HepG2 (cell line): ENCODE data around the gene TANGO2. TPM values are rescaled to one million over a fixed set of nuclear protein-coding genes. Genes with fewer than 3 reads are reported as not detected.
A peak's percentile ranks its signal among the peaks of the same experiment; 100 is the strongest.

Experiments used
- AGO2 ChIP-seq: fragments of 200-400 bp; formaldehyde crosslinking; optimal IDR thresholded peaks from 2 replicates; pipeline ENCODE3; 2017; ENCODE audit warnings: mild to moderate bottlenecking, low read depth, low read length, moderate library complexity
- HNRNPL ChIP-seq: fragments of 200-400 bp; formaldehyde crosslinking; IDR thresholded peaks from 2 replicates; pipeline ENCODE4 v1.6.1; 2017; ENCODE audit warnings: mild to moderate bottlenecking, low read depth, low read length
- ZBTB38 ChIP-seq: sonication (generic); formaldehyde crosslinking; IDR thresholded peaks from 2 replicates; pipeline ENCODE4 v1.5.1; 2020; ENCODE audit warnings: mild to moderate bottlenecking, missing genetic modification reagents
- ZC3H4 ChIP-seq: sonication (generic); formaldehyde crosslinking; IDR thresholded peaks from 2 replicates; pipeline ENCODE4 v1.4.0; 2020; ENCODE audit warnings: missing genetic modification reagents, borderline replicate concordance
- ZEB1 ChIP-seq: IDR thresholded peaks from 2 replicates; pipeline ENCODE4 v1.6.1; 2012; ENCODE audit warnings: mild to moderate bottlenecking, low read depth, inconsistent platforms; ENCODE audit not compliant: insufficient replicate concordance
- ZNF296 ChIP-seq: sonication (generic); formaldehyde crosslinking; conservative IDR thresholded peaks from 2 replicates; pipeline ENCODE4 v1.5.0; 2020; ENCODE audit warnings: mild to moderate bottlenecking, missing genetic modification reagents
- ZNF431 ChIP-seq: sonication (generic); formaldehyde crosslinking; IDR thresholded peaks from 2 replicates; pipeline ENCODE4 v1.9.0; 2022; ENCODE audit warnings: missing genetic modification reagents, low read depth, mild to moderate bottlenecking, borderline replicate concordance
- ZNF501 ChIP-seq: sonication (generic); formaldehyde crosslinking; IDR thresholded peaks from 2 replicates; pipeline ENCODE4 v1.5.1; 2020; ENCODE audit warnings: mild to moderate bottlenecking, moderate library complexity, missing genetic modification reagents
- polyA plus RNA-seq, 8 experiments: library from polyadenylated mRNA; depleted of rRNA in 3 of 8; stranded (reverse) in 7 of 8; unstranded in 1 of 8; fragments of >200 nt; fragmentation: Illumina TruSeq in 4 of 8; extraction: Trizol in 4 of 8; gene quantifications; 2 replicates each; pipeline versions ENCODE4 v1.2.1 to v1.2.3, GENCODE V29; 2011 to 2016; ENCODE audit warnings: low read depth in 4 of 8, missing spikeins in 1 of 8, mixed read lengths in 1 of 8; ENCODE audit not compliant: insufficient read depth in 1 of 8
- total RNA-seq, 5 experiments: library from RNA; depleted of rRNA; stranded (reverse); fragments of >200 nt; fragmentation: Illumina TruSeq; extraction: Trizol; gene quantifications; 2 replicates each; pipeline ENCODE4 v1.2.3, GENCODE V29; 2016; ENCODE audit warnings: low read depth in 1 of 5
- TF ChIP-seq, protein P1 (sequence below): sonication (generic); formaldehyde crosslinking; IDR thresholded peaks from 2 replicates; pipeline ENCODE4 v1.5.0; 2020; ENCODE audit warnings: mild to moderate bottlenecking, missing genetic modification reagents
- TF ChIP-seq, protein P2 (sequence below): IDR thresholded peaks from 2 replicates; pipeline ENCODE4 v1.6.1; 2012; ENCODE audit warnings: low read length, improper control_type of control experiment
- TF ChIP-seq, protein P3 (sequence below), 2 experiments: fragments of 450-650 bp in 1 of 2; sonication (generic) in 1 of 2; formaldehyde crosslinking in 1 of 2; IDR thresholded peaks; 2 replicates each; pipeline versions ENCODE4 v1.6.1 to v1.8.0; 2016 to 2022; ENCODE audit warnings: antibody characterized with exemption in 1 of 2, mild to moderate bottlenecking in 1 of 2, missing genetic modification reagents in 1 of 2

The TANGO2 gene
- total and polyA plus RNA-seq, 2 of the 13 experiments (the other 11 are each of a cell fraction or from before 2014, with no cell fraction given), result 12.9 to 14.8 TPM

DNA sequence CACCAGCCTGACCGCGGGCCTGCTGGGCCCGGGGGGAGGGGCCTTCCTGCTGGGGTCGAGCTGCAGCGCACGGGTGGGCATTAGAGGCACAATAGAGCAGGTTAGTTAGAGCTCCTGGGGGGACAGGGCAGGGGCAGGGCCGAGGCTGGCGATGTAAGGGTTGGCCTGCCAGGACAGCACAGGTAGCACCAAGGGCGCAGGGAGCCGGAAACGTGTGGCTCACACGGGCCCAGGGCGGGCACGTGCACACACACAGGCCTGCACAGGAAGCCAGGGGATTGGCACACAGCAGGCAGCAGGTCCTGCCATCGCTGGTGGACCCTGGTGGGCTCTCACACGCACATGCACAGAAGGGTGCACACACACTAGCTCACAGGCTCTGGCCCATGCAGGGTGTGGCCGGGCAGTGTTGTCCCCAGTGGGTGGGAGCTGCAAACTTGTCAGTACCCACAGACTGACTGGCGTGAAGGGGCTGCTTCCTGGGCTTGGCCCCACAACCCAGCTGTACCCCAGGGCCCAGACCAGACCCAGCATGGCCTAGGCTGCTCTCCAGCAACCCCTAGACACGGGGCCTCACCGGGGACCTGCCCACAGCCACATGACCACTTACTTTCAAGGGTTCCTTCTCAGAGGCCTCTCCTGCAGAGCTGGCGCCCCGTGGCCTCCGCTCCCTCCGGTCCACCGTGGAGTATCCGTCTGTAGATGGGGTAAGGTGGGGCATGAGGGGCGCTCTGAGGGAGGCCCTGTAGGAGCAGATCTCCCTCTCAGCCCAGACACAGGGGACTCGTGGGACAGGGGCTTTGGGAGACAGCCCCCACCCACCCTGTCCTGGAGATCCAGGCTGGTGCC lies 49.4 kb upstream of the TANGO2 start (continued):
- TF ChIP-seq, protein P1, sequence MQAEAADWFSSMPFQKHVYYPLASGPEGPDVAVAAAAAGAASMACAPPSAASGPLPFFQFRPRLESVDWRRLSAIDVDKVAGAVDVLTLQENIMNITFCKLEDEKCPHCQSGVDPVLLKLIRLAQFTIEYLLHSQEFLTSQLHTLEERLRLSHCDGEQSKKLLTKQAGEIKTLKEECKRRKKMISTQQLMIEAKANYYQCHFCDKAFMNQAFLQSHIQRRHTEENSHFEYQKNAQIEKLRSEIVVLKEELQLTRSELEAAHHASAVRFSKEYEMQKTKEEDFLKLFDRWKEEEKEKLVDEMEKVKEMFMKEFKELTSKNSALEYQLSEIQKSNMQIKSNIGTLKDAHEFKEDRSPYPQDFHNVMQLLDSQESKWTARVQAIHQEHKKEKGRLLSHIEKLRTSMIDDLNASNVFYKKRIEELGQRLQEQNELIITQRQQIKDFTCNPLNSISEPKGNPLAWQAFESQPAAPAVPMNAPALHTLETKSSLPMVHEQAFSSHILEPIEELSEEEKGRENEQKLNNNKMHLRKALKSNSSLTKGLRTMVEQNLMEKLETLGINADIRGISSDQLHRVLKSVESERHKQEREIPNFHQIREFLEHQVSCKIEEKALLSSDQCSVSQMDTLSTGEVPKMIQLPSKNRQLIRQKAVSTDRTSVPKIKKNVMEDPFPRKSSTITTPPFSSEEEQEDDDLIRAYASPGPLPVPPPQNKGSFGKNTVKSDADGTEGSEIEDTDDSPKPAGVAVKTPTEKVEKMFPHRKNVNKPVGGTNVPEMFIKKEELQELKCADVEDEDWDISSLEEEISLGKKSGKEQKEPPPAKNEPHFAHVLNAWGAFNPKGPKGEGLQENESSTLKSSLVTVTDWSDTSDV (CRISPR knock-in tag), result 0 out of 2 replicates have a peak, but pooled peaks have one; percentile 13
- TF ChIP-seq HNRNPL, result peak; percentile 78; the same call in 1 of the 2 replicates
- TF ChIP-seq ZNF296 (CRISPR knock-in tag), result peak; percentile 76; the same call in 1 of the 2 replicates
- TF ChIP-seq ZBTB38 (CRISPR knock-in tag), result peak; percentile 88
- TF ChIP-seq ZNF501 (CRISPR knock-in tag), result 0 out of 2 replicates have a peak, but pooled peaks have one; percentile 2
- TF ChIP-seq AGO2, result peak; percentile 92
- 0 out of 2 replicates have a peak, but pooled peaks have one; percentile 44 for TF ChIP-seq ZNF431 (CRISPR knock-in tag)
- TF ChIP-seq, protein P2, sequence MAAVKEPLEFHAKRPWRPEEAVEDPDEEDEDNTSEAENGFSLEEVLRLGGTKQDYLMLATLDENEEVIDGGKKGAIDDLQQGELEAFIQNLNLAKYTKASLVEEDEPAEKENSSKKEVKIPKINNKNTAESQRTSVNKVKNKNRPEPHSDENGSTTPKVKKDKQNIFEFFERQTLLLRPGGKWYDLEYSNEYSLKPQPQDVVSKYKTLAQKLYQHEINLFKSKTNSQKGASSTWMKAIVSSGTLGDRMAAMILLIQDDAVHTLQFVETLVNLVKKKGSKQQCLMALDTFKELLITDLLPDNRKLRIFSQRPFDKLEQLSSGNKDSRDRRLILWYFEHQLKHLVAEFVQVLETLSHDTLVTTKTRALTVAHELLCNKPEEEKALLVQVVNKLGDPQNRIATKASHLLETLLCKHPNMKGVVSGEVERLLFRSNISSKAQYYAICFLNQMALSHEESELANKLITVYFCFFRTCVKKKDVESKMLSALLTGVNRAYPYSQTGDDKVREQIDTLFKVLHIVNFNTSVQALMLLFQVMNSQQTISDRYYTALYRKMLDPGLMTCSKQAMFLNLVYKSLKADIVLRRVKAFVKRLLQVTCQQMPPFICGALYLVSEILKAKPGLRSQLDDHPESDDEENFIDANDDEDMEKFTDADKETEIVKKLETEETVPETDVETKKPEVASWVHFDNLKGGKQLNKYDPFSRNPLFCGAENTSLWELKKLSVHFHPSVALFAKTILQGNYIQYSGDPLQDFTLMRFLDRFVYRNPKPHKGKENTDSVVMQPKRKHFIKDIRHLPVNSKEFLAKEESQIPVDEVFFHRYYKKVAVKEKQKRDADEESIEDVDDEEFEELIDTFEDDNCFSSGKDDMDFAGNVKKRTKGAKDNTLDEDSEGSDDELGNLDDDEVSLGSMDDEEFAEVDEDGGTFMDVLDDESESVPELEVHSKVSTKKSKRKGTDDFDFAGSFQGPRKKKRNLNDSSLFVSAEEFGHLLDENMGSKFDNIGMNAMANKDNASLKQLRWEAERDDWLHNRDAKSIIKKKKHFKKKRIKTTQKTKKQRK, result no peak
- TF ChIP-seq, protein P3, sequence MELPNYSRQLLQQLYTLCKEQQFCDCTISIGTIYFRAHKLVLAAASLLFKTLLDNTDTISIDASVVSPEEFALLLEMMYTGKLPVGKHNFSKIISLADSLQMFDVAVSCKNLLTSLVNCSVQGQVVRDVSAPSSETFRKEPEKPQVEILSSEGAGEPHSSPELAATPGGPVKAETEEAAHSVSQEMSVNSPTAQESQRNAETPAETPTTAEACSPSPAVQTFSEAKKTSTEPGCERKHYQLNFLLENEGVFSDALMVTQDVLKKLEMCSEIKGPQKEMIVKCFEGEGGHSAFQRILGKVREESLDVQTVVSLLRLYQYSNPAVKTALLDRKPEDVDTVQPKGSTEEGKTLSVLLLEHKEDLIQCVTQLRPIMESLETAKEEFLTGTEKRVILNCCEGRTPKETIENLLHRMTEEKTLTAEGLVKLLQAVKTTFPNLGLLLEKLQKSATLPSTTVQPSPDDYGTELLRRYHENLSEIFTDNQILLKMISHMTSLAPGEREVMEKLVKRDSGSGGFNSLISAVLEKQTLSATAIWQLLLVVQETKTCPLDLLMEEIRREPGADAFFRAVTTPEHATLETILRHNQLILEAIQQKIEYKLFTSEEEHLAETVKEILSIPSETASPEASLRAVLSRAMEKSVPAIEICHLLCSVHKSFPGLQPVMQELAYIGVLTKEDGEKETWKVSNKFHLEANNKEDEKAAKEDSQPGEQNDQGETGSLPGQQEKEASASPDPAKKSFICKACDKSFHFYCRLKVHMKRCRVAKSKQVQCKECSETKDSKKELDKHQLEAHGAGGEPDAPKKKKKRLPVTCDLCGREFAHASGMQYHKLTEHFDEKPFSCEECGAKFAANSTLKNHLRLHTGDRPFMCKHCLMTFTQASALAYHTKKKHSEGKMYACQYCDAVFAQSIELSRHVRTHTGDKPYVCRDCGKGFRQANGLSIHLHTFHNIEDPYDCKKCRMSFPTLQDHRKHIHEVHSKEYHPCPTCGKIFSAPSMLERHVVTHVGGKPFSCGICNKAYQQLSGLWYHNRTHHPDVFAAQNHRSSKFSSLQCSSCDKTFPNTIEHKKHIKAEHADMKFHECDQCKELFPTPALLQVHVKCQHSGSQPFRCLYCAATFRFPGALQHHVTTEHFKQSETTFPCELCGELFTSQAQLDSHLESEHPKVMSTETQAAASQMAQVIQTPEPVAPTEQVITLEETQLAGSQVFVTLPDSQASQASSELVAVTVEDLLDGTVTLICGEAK (IDR thresholded peaks at IDR 0.05), result no peak
- TF ChIP-seq, protein P3 (CRISPR knock-in tag; IDR thresholded peaks at IDR 0.05), result no peak
- no peak for TF ChIP-seq ZC3H4
- TF ChIP-seq ZEB1, result no peak
